GM23338 (cell line): ENCODE measurements around the gene SMOC1. TPM values are rescaled to one million over a fixed set of nuclear protein-coding genes. Genes with fewer than 3 reads are reported as not detected.
"Not testable (repeated sequence)": the region's sequence is repeated elsewhere in the genome, so short reads cannot be mapped to it uniquely, and the experiment has no call there.

ENCODE experiments used
- ATAC-seq: fragments of 200-7000 bp; cut with Tn5 transposase; 3 replicates; pipeline ENCODE4 v1.9.1; 2020
- DNase-seq: peaks from one replicate; pipeline ENCODE4 v3.0.0-alpha.2; 2015; ENCODE audit warnings: low spot score
- H2AFZ ChIP-seq: fragments of 200-600 bp; sonication (generic); 2 replicates; pipeline ENCODE4 v1.8.0; 2016; ENCODE audit warnings: antibody characterized with exemption, mild to moderate bottlenecking, moderate library complexity
- H3F3A ChIP-seq: fragments of 200-600 bp; sonication (generic); replicated peaks from 2 replicates; pipeline ENCODE4 v1.8.0; 2017; ENCODE audit warnings: antibody characterized with exemption, mixed run types, low read depth
- H3K27ac ChIP-seq: fragments of 200-600 bp; sonication (generic); 2 replicates; pipeline ENCODE4 v1.6.1; 2016; ENCODE audit warnings: low read depth
- H3K27me3 ChIP-seq: fragments of 200-600 bp; sonication (generic); 2 replicates; pipeline ENCODE4 v1.8.0; 2016; ENCODE audit warnings: mild to moderate bottlenecking, mixed run types, moderate library complexity; ENCODE audit not compliant: insufficient read depth
- H3K36me3 ChIP-seq: fragments of 200-600 bp; sonication (generic); 2 replicates; pipeline ENCODE4 v1.8.0; 2016; ENCODE audit warnings: mild to moderate bottlenecking; ENCODE audit not compliant: insufficient read depth
- H3K4me1 ChIP-seq: fragments of 200-600 bp; sonication (generic); 2 replicates; pipeline ENCODE4 v1.8.0; 2016; ENCODE audit warnings: mild to moderate bottlenecking, moderate library complexity; ENCODE audit not compliant: insufficient read depth
- H3K4me2 ChIP-seq: fragments of 200-600 bp; sonication (generic); 2 replicates; pipeline ENCODE4 v1.7.1; 2017; ENCODE audit warnings: mixed run types
- H3K4me3 ChIP-seq: fragments of 200-600 bp; sonication (generic); 2 replicates; pipeline ENCODE4 v1.6.1; 2016; ENCODE audit warnings: mixed run types
- H3K79me2 ChIP-seq: fragments of 200-600 bp; sonication (generic); replicated peaks from 2 replicates; pipeline ENCODE4 v1.8.0; 2017; ENCODE audit warnings: mild to moderate bottlenecking; ENCODE audit not compliant: insufficient read depth
- H3K9me2 ChIP-seq: fragments of 200-600 bp; sonication (generic); 2 replicates; pipeline ENCODE4 v1.8.0; 2017; ENCODE audit not compliant: insufficient read depth
- H4K20me1 ChIP-seq: fragments of 200-600 bp; sonication (generic); replicated peaks from 2 replicates; pipeline ENCODE4 v1.8.0; 2017; ENCODE audit warnings: mild to moderate bottlenecking; ENCODE audit not compliant: insufficient read depth
- H3K27ac Mint-ChIP-seq: 2 replicates; pipeline ENCODE4 v1.8.0; 2020; ENCODE audit warnings: inconsistent platforms, mild to moderate bottlenecking, moderate library complexity, mixed read lengths
- H3K27me3 Mint-ChIP-seq: 3 replicates; pipeline ENCODE4 v1.8.0; 2022; ENCODE audit warnings: low read depth, mild to moderate bottlenecking, moderate library complexity, mixed read lengths, inconsistent platforms; ENCODE audit not compliant: insufficient read depth, poor library complexity
- H3K36me3 Mint-ChIP-seq: 3 replicates; pipeline ENCODE4 v1.8.0; 2021; ENCODE audit warnings: low read depth, mild to moderate bottlenecking, inconsistent platforms, moderate library complexity, mixed read lengths
- H3K4me1 Mint-ChIP-seq: 3 replicates; pipeline ENCODE4 v1.8.0; 2020; ENCODE audit warnings: mild to moderate bottlenecking, inconsistent platforms, mixed read lengths
- H3K4me3 Mint-ChIP-seq: 3 replicates; pipeline ENCODE4 v1.8.0; 2021; ENCODE audit warnings: moderate library complexity, mild to moderate bottlenecking, inconsistent platforms, mixed read lengths
- H3K9me3 Mint-ChIP-seq: 3 replicates; pipeline ENCODE4 v1.8.0; 2020; ENCODE audit warnings: moderate library complexity, mild to moderate bottlenecking, inconsistent platforms, mixed read lengths
- CREB1 ChIP-seq: fragments of 250-450 bp; sonication (Bioruptor Pico); IDR thresholded peaks from 2 replicates; pipeline ENCODE4 v1.5.0; 2020; ENCODE audit warnings: low read depth, mild to moderate bottlenecking, moderate library complexity
- EZH2 ChIP-seq: fragments of 200-600 bp; sonication (generic); IDR thresholded peaks from one replicate; pipeline ENCODE4 v1.8.0; 2017; ENCODE audit warnings: antibody characterized with exemption, mild to moderate bottlenecking, low read depth; ENCODE audit not compliant: unreplicated experiment
- EZH2phosphoT487 ChIP-seq: fragments of 200-600 bp; sonication (generic); IDR thresholded peaks from one replicate; pipeline ENCODE4 v1.8.1; 2018; ENCODE audit warnings: antibody characterized with exemption; ENCODE audit not compliant: unreplicated experiment
- POLR2AphosphoS5 ChIP-seq: IDR thresholded peaks from 2 replicates; pipeline ENCODE4 v1.6.1; 2016; ENCODE audit warnings: antibody characterized with exemption, low read depth
- ZNF114 ChIP-seq: fragments of 250-450 bp; sonication (Bioruptor Pico); IDR thresholded peaks from 2 replicates; pipeline ENCODE4 v1.5.0; 2020; ENCODE audit warnings: mild to moderate bottlenecking, moderate library complexity
- ZNF331 ChIP-seq: fragments of 250-450 bp; sonication (Bioruptor Pico); IDR thresholded peaks from 2 replicates; pipeline ENCODE4 v1.5.0; 2020; ENCODE audit warnings: low read depth, mild to moderate bottlenecking, moderate library complexity
- polyA plus RNA-seq: library from polyadenylated mRNA; unstranded; fragments of >200 nt; fragmentation: Nextera tagmentation; extraction: Ambion mirVana; gene quantifications from 2 replicates; pipeline ENCODE4 v1.2.1, GENCODE V29; 2016
- total RNA-seq: library from RNA; depleted of rRNA; stranded (reverse); fragments of >200 nt; shearing (Covaris generic); gene quantifications from 2 replicates; pipeline ENCODE4 v1.2.3, GENCODE V29; 2014
- TF ChIP-seq, protein P1 (sequence below): IDR thresholded peaks from one replicate; pipeline ENCODE4 v1.6.1; 2018; ENCODE audit warnings: antibody characterized with exemption; ENCODE audit not compliant: unreplicated experiment

The SMOC1 gene
- total and polyA plus RNA-seq, 2 experiments from 2014 or later: 0.79 to 1.6 TPM

DNA sequence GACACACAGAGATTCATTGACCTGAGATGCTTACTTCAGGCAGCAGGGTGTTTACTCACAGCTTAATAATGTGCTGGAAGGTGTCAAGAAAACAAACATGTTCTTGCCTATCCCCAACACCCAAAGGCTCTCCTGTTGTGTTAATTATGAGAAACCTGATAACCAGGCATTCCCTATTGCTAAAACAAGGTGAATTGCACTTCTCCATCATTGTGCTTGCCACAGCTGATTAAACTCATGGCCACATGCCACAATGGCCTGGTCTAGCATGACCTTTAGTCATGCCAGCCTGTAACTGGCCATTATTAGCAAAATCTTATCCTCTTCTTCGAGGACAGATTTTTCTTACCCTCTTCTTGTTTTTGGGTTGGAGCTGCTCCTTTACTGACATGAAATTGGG lies 21.4 kb downstream of the SMOC1 start (continued):
- TF ChIP-seq, protein P1, sequence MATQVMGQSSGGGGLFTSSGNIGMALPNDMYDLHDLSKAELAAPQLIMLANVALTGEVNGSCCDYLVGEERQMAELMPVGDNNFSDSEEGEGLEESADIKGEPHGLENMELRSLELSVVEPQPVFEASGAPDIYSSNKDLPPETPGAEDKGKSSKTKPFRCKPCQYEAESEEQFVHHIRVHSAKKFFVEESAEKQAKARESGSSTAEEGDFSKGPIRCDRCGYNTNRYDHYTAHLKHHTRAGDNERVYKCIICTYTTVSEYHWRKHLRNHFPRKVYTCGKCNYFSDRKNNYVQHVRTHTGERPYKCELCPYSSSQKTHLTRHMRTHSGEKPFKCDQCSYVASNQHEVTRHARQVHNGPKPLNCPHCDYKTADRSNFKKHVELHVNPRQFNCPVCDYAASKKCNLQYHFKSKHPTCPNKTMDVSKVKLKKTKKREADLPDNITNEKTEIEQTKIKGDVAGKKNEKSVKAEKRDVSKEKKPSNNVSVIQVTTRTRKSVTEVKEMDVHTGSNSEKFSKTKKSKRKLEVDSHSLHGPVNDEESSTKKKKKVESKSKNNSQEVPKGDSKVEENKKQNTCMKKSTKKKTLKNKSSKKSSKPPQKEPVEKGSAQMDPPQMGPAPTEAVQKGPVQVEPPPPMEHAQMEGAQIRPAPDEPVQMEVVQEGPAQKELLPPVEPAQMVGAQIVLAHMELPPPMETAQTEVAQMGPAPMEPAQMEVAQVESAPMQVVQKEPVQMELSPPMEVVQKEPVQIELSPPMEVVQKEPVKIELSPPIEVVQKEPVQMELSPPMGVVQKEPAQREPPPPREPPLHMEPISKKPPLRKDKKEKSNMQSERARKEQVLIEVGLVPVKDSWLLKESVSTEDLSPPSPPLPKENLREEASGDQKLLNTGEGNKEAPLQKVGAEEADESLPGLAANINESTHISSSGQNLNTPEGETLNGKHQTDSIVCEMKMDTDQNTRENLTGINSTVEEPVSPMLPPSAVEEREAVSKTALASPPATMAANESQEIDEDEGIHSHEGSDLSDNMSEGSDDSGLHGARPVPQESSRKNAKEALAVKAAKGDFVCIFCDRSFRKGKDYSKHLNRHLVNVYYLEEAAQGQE: no peak
- TF ChIP-seq POLR2AphosphoS5 (no peak), CREB1 (CRISPR knock-in tag) (no peak), EZH2 (no peak), ZNF114 (CRISPR knock-in tag) (no peak), EZH2phosphoT487 (no peak), ZNF331 (CRISPR knock-in tag) (no peak)

- TF ChIP-seq EZH2phosphoT487: no peak
- H3K4me3 ChIP-seq: no peak overlapping the region
- no peaks in the 10 kb centered on the region for H3K79me2 ChIP-seq
- no peak overlapping the region for H2AFZ ChIP-seq
- H3K27me3 ChIP-seq: no peaks in the 10 kb centered on the region
- H3K36me3 ChIP-seq: no peaks in the 10 kb centered on the region
- no peak overlapping the region for H3K27ac ChIP-seq
- H3F3A ChIP-seq: no peaks in the 10 kb centered on the region
- no peak for DNase-seq
- H3K27me3 Mint-ChIP-seq: peaks cover 3% of the 10 kb centered on the region
- peaks cover 11% of the 10 kb centered on the region for H3K9me2 ChIP-seq
- H3K4me2 ChIP-seq: no peak overlapping the region
- H3K4me1 ChIP-seq: no peaks in the 10 kb centered on the region
- no peaks in the 10 kb centered on the region; the same call in 2 of the 3 replicates for H3K36me3 Mint-ChIP-seq
- ATAC-seq: no peak
- peaks cover 26% of the 10 kb centered on the region for H3K9me3 Mint-ChIP-seq
- no peak overlapping the region for H3K27ac Mint-ChIP-seq
- no peaks in the 10 kb centered on the region for H4K20me1 ChIP-seq
- H3K4me3 Mint-ChIP-seq: no peak overlapping the region
- no peaks in the 10 kb centered on the region for H3K4me1 Mint-ChIP-seq
Observed at GRCh38 chr14:69901113-69901951, 22.1 kb downstream of the SMOC1 start.

GRCh38 chr14:69903046-69903445 lies 23.8 kb downstream of the SMOC1 start:
- not testable (repeated sequence) for H3K4me2 ChIP-seq, H2AFZ ChIP-seq, H3K27me3 Mint-ChIP-seq, ATAC-seq, H3K27ac Mint-ChIP-seq, DNase-seq, H3K4me1 Mint-ChIP-seq, H3K79me2 ChIP-seq, H4K20me1 ChIP-seq, H3K4me3 Mint-ChIP-seq, H3K4me3 ChIP-seq, H3K36me3 ChIP-seq, H3F3A ChIP-seq, H3K4me1 ChIP-seq, H3K27ac ChIP-seq, H3K27me3 ChIP-seq, H3K9me2 ChIP-seq, H3K36me3 Mint-ChIP-seq
- peaks cover 18% of the 10 kb centered on the region for H3K9me3 Mint-ChIP-seq
